Left ventricle myocardium inferior (tissue), 1 donor: ENCODE data around the gene MAST4. TPM values are rescaled to one million over a fixed set of nuclear protein-coding genes. Genes with fewer than 3 reads are reported as not detected.
"Not testable (repeated sequence)": the region's sequence is repeated elsewhere in the genome, so short reads cannot be mapped to it uniquely, and the experiment has no call there.

Source experiments
- DNase-seq: peaks from one replicate; pipeline ENCODE4 v3.0.0-alpha.2; 2020
- H3K27ac ChIP-seq: fragments of 200-600 bp; replicated peaks from 2 replicates; pipeline ENCODE4 v1.8.0; 2021
- H3K27me3 ChIP-seq: fragments of 200-600 bp; 2 replicates; pipeline ENCODE4 v1.8.0; 2021; ENCODE audit warnings: low read depth
- H3K36me3 ChIP-seq: fragments of 200-600 bp; 2 replicates; pipeline ENCODE4 v1.8.0; 2021
- H3K4me1 ChIP-seq: fragments of 200-600 bp; 2 replicates; pipeline ENCODE4 v1.8.0; 2021
- H3K4me3 ChIP-seq: fragments of 200-600 bp; 2 replicates; pipeline ENCODE4 v1.8.0; 2021; ENCODE audit warnings: mild to moderate bottlenecking, moderate library complexity
- H3K9me3 ChIP-seq: fragments of 200-600 bp; replicated peaks from 2 replicates; pipeline ENCODE4 v1.8.0; 2021
- intact Hi-C: fragments of 100-400 bp; cut with micrococcal nuclease; formaldehyde crosslinking; loops from one replicate; pipeline ENCODE4 v1.11.0; 2022
- total RNA-seq: library from RNA; stranded (reverse); fragmentation: NEBNext Ultra II Directional; extraction: Animal tissue kit (Norgen Biotek cat#: 25700); gene quantifications from one replicate; pipeline ENCODE4 v1.2.1, GENCODE V29; 2021
- TF ChIP-seq, protein P1 (sequence below): fragments of 200-600 bp; IDR thresholded peaks from 2 replicates; pipeline ENCODE4 v1.8.0; 2021; ENCODE audit warnings: antibody characterized with exemption, mild to moderate bottlenecking, borderline replicate concordance
- donor health status: DM: no; HTN: yes; CAD: no; lungs with severe emphysema.

MAST4 gene
- total RNA-seq, 1 donor from 2014 or later = 55.7 TPM

DNA sequence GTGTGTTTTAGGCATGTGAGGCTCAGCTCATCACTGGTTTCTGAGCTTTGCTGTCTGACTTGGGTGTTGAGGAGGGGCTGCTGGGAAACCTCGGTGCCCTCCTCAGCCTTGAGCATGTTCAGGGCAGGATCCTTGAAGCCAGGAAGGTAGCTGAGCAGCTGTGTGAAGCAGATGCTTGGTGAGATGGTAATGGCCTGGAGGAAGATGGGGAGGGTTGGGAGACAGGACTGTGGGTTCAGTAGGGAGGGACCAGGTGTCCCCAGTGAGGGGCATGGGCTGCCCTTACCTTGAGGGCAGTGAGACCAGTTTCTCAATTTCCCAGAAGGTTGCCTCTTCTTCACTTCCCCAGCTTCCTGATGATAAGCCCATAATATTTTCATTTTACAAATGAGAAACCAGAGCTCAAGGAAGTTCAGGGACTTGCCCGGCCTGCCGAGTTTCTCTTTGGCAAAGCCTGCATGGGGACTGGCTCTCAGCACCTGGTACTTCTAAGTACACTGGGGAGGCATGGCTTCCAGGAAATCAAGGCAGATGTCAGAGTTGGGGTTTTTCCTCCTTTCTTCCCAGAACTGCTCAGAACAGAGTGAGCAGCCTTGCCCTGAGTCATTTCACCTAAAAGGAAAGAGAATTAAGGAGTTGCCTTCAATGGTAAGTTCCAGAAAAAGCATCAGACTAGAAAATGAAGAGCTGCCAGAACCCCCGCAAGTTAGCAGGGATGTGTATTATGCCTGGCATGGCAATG, 225.7 kb downstream of the MAST4 start:
- intact Hi-C loops = no loop called here
- DNase-seq = no peak
- Histone ChIP-seq H3K9me3 (no peaks in the 10 kb centered on the region), H3K36me3 (no peaks in the 10 kb centered on the region), H3K4me3 (no peak overlapping the region), H3K4me1 (peaks cover 18% of the 10 kb centered on the region), H3K27ac (peak overlapping the region; percentile 13), H3K27me3 (no peaks in the 10 kb centered on the region)
- TF ChIP-seq, protein P1, sequence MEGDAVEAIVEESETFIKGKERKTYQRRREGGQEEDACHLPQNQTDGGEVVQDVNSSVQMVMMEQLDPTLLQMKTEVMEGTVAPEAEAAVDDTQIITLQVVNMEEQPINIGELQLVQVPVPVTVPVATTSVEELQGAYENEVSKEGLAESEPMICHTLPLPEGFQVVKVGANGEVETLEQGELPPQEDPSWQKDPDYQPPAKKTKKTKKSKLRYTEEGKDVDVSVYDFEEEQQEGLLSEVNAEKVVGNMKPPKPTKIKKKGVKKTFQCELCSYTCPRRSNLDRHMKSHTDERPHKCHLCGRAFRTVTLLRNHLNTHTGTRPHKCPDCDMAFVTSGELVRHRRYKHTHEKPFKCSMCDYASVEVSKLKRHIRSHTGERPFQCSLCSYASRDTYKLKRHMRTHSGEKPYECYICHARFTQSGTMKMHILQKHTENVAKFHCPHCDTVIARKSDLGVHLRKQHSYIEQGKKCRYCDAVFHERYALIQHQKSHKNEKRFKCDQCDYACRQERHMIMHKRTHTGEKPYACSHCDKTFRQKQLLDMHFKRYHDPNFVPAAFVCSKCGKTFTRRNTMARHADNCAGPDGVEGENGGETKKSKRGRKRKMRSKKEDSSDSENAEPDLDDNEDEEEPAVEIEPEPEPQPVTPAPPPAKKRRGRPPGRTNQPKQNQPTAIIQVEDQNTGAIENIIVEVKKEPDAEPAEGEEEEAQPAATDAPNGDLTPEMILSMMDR = no peak

DNA sequence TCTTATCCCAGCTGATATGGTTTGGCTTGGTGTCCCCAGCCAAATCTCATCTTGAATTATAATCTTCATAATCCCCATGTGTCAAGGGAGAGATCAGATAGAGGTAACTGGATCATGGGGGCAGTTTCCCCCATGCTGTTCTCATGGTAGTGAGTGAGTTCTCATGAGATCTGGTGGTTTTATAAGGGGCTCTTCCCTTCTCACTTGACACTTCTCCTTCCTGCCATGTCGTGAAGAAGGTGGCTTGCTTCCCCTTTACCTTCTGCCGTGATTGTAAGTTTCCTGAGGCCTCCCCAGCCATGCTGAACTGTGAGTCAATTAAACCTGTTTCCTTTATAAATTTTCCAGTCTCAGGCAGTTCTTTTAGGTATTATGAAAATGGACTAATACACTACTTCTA, 226.7 kb downstream of the MAST4 start:
- intact Hi-C loops, H3K36me3 ChIP-seq, H3K27ac ChIP-seq, H3K27me3 ChIP-seq, DNase-seq, H3K4me3 ChIP-seq, H3K9me3 ChIP-seq: not testable (repeated sequence)
- peaks cover 19% of the 10 kb centered on the region for H3K4me1 ChIP-seq

- Histone ChIP-seq H3K27me3 (no peaks in the 10 kb centered on the region), H3K27ac (peak overlapping the region; percentile 31), H3K4me3 (no peak overlapping the region), H3K4me1 (peaks cover 27% of the 10 kb centered on the region), H3K9me3 (no peaks in the 10 kb centered on the region), H3K36me3 (no peaks in the 10 kb centered on the region)
- TF ChIP-seq, protein P1 = no peak
- DNase-seq = no peak
- intact Hi-C loops = no loop called here
Measured at GRCh38 chr5:66824476-66824875, 228.3 kb downstream of the MAST4 start.

DNA sequence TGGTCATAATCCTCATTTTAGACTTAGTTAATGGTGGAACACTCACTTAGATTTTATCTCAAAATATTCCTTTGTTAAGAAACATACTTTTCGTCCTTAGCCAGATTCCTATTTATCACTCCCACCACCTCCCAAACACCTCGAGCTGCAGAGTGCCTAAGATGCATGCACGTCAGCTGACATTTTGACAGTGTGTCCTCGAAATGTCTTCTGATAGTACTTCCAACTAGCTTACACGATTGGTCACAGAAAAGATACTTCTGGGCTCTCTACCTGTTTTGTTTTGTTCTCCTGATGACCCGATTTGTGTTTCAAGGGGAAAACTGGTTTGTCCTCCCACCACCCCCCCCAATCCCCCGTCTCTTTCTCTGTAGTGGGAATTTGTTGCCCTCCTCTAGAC, 230.1 kb downstream of the MAST4 start:
- DNase-seq = no peak
- Histone ChIP-seq H3K9me3 (no peaks in the 10 kb centered on the region), H3K27me3 (no peaks in the 10 kb centered on the region), H3K36me3 (no peaks in the 10 kb centered on the region), H3K27ac (peak overlapping the region; percentile 73), H3K4me3 (peak overlapping the region; percentile 69), H3K4me1 (peaks cover 43% of the 10 kb centered on the region)
- intact Hi-C loops = no loop called here
- TF ChIP-seq, protein P1 = no peak

DNA sequence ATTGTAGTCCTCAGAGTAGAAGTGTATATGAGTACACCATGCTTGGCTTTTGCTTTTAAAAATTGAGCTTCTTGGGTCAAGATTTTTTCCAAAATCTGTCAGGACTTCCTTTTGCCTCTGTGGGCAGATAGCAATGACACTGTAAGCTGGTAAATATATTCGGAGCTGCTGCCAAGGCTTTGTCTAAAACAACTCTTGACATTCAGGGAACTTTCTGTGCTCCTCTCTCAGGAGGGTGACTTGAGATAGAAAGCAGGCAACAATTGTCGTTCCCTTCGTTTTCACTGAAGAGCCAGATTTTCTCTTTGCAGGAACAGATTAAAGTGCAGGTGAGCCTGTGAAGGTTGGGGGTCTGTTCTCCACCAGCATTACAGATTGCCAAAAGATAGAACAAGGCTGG, 230.5 kb downstream of the MAST4 start:
- H3K4me3 ChIP-seq = peak overlapping the region; percentile 69
- H3K27ac ChIP-seq = peak overlapping the region; percentile 73
- no peaks in the 10 kb centered on the region for H3K27me3 ChIP-seq
- H3K4me1 ChIP-seq = peaks cover 46% of the 10 kb centered on the region
- no peak for DNase-seq
- TF ChIP-seq, protein P1 = no peak
- intact Hi-C loops = no loop called here
- H3K9me3 ChIP-seq = no peaks in the 10 kb centered on the region
- no peaks in the 10 kb centered on the region for H3K36me3 ChIP-seq

- DNase-seq = no peak
- no peaks in the 10 kb centered on the region for H3K36me3 ChIP-seq
- peak overlapping the region; percentile 69 for H3K4me3 ChIP-seq
- TF ChIP-seq, protein P1 = no peak
- no peaks in the 10 kb centered on the region for H3K27me3 ChIP-seq
- peak overlapping the region; percentile 73 for H3K27ac ChIP-seq
- H3K9me3 ChIP-seq = no peaks in the 10 kb centered on the region
- H3K4me1 ChIP-seq = peaks cover 47% of the 10 kb centered on the region
- intact Hi-C loops = no loop called here
Measured at GRCh38 chr5:66828046-66828547, 231.9 kb downstream of the MAST4 start.
